Measurements from ENCODE around the gene NECTIN2.

Gene NECTIN2

DNA sequence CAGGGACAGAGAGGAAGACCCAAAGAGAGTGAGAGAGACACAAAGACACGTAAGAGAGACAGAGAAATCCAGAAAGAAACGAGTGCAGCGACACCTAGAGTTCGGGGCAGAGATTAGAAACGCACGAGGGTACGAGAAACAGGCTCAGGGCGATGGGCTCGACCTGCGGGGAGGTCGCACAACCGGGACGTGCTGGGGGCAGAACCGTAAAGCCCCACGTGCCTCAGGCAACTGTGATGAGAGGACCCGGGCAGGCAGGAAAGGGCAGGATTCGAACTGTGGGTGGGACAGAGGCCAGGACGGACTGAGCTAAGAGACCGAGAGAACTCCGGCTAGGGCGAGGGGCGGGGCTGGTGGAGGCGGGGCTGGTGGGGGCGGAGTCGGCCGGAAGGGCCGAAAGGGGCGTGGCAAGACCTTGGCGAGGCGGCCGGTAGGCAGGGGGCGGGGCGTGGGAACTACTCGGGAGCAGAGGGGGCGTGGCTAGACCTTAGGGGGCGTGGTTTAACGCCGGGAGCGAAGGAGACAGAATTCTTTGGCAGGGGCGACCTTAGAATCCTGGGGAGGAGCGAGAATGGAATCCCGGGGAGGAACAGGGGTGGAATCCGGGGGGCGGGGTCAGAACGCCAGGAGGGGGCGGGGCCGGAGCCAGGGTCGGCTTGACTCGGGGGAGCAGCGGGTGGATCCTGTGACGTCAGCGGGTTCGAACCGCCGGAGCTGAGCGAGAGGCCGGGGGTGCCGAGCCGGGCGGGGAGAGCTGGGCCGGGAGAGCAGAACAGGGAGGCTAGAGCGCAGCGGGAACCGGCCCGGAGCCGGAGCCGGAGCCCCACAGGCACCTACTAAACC lies at the start of gene NECTIN2:
Gene NECTIN2, plus strand, starts transcription at position 686 of the 843 bp plus-strand sequence. CDS start 229 bp downstream, outside the sequence.
- peak; percentile 100 for DNase-seq

DNA sequence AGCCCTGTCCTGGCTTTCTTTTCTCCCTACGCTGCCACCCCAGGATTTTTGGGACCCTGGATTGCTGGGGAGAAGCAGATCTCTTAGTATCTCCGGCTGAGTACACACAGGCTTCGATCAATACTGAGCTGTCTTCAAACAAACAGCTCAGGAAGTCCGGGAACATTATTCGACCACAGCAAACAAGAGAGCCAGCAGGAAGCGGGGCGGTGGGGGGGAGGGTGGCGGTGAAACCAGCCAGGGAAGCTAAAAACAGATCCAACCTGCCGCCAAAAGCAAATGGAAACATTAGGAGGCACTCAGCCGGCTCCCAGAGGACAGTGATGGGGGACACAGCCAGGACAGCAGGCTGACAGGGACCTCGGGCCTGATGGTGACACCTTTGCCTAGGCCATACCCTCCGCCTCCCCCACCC lies 49.4 kb upstream of the NECTIN2 start:
- no peak for DNase-seq

DNA sequence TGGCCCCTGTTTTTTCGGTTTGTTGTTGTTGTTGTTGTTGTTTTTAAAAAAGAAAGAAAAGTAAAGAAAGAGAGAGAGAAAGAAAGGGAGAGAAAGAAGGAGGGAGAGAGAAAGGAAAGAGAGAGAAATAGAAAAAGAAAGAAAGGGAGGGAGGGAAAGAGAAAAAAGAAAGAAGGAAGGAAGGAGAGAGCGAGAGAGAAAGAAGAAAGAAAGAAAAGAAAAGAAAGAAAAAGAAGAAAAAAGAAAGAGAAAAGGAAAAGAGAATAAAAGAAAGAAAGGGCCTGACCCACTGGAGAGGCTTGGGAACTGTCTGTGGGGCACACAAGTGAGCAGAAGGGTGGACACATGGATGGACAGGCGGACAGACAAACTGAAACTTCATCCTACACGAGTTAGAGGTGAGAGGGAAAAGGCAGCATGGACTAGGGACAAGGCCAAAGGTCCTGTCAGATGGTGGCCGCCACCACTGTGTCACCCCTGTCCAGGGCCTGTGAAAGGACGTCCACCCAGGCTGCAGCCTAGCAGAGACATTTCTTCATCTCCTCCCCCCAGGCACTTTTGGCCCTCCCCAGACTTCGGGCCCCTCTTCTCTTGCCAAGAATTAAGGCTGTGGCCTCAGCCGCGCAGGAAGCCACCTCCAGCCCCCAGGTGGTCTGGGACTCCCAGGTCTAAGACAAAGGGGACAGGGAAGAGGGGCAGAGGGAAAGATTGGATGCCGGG lies 46.3 kb upstream of the NECTIN2 start:
- DNase-seq = no peak

DNA sequence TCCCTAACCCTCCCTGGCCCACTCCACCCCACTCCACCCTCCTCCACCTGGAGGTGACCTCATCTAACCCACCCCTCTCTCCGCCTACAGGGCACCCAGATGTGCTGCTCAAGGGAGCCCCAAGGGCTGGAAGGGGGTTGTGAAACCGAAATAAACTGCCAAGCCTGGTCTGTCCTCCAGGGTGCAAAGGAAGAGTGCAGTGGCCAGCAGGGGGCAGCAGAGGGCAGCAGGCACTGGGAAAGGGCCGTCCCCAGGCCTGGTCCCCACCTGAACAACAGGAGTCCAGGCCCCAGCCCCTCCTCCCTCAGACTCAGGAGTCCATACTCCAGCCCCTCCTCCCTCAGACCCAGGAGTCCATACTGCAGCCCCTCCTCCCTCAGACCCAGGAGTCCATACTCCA lies 45.6 kb upstream of the NECTIN2 start:
- peak; percentile 93 for DNase-seq

DNA sequence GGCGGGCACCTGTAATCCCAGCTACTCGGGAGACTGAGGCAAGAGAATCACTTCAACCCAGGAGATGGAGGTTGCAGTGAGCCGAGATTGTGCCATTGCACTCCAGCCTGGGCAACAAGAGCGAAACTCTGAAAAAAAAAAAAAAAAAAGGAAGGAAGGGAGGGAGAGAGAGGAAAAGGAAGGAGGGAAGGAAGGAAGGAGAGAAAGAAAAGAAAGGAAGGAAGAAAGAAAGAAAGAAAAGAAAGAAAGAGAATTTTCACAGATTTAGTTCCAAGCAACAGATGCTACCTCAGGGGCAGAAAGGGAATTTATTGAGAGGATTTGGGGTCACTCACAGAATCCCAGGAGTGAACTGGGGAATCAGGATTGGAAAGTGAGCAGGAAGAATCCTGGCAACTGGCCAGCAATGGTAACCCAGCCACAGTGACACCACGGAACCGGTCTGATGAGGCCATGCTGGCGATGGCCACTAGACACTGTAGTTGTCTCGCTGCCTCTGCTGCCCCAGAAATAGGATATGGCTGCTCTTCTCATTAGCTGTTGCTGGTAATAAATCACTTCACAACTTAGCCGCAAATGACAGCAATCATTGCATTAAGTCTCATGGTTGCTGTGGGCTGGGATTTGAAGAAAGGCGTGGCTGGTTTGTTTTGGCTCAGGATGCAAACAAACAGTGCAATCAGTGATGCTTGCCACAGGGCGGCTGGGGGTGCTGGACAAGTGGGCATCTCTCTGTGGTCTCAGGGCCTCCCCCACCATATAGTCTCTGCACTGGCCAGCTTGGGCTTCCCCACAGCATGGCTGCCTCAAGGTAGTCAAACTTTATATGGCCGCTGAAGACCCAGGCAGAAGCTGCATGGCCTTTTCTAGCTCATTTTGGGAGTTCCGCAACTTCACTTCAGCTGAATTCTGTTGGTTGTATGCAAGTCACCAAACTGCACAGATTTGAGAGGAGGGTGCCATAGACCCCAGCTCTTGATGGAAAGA lies 42.4 kb upstream of the NECTIN2 start:
- no peak for DNase-seq

DNA sequence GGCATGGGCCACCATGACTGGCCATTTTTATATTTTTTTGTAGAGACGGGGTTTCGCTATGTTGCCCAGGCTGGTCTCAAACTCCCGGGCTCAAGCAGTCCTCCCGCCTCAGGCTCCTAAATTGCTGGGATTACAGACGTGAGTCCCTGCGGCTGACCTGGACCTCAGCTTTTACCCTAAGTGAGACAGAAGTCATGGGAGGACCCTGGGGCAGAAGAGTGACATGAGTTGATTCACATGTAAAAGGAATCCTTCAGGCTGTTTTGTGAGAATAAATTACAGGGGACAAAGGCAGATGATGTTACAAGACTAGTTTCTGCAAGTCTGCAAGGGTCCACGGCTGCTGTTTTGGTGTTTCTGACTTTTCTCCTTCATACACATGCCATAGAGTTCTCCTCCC lies 39.8 kb upstream of the NECTIN2 start:
- DNase-seq = peak; percentile 13

DNA sequence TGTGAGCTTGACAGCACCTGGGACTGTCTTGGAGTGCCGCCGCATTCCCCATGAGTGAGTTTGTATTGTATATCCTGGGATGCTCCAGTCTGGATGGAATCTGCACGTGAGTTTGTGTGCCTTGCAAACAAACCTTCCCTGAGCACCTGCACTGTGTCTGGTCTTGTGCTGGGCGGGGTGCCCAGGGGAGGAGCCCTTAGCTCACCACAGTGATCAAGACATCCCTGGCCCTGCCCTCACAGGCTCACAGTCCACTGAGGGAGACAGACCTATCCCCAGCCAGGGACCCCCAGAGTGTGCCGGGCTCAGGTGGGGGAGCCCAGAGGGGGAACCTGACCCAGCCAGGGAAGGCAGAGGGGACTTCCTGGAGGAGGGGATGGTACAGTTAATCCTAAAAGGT lies 38.9 kb upstream of the NECTIN2 start:
- DNase-seq = no peak

DNA sequence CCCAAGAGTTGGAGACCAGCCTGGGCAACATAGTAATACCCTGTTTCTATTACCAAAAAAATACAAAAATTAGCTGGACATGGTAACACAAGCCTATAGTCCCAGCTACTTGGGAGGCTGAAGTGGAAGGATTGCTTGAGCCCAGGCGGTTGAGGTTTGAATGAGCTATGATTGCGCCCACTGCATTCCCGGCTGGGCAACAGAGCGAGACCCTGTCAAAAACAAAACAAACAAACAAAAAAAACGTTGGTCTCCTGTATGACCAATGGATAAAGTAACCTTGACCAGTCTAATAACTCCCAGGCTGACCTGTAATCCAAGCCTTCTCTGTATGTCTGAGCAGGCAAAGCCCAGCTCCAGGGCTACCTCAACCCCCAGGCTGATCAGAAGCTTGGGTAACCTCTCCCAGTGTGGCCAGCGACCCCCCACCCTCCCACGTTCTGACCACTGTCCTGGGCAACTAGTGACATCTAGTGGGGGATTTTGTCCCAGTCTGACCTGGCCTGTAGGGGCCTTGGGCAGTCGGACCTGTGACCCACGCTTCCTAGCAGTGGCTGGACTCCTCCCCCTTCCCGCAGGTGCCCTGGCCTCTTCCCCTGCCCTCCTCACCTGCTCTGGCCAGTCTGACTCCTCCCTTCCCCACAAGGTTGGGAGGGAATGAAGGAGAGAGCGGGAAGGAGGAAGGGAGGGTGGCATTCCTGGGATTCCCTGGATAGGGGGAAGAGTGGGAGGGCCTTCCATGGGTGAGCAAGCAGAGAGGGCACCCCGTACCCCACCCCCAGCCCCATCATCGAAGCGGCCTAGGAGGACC lies 38.2 kb upstream of the NECTIN2 start:
- DNase-seq = peak; percentile 80

DNA sequence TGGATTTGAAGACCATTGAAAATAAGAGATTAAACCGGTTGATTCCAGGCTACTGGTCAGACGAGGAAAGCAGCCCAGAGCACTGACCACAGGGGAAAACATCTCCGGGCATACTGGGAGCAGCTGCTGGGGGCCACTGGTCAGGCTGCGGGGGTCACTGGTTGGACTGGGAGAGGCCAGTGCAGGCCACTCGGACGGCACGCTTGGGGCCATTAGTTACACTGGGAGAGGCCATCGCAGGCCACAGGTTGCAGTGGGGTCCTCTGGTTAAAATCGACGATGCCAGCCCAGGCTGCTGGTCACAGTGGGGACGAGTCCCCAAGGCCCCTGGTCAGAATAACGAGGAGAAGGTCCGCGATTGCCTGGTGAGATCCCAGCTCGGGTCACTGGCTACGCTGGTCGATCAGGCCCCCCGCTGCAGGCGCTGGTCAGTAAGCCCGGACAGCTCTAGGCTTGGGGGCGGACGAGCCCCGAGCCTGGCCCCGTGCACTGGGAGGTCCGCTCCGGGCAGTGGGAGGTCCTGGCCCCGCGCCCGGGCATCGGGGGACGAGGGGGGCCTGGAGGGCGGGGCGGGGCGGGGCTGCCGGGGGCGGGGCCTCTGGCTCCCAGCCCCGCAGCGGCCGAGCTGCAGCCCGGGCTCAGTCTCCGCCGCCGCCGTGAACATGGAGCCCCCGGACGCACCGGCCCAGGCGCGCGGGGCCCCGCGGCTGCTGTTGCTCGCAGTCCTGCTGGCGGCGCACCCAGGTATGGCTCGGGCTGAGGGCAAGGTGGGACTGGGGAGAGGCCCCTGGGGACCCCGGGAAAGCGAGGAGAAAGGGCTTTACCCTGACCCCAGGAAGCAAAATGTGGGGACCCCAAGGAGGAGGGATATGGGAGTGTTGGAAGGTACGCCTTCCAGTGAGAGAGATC lies 37.4 kb upstream of the NECTIN2 start, which contains the start of gene BCAM:
Gene BCAM, plus strand, starts transcription at position 641 of the 909 bp plus-strand sequence. Its CDS starts 22 bp downstream, at position 663.
- DNase-seq = peak; percentile 37

DNA sequence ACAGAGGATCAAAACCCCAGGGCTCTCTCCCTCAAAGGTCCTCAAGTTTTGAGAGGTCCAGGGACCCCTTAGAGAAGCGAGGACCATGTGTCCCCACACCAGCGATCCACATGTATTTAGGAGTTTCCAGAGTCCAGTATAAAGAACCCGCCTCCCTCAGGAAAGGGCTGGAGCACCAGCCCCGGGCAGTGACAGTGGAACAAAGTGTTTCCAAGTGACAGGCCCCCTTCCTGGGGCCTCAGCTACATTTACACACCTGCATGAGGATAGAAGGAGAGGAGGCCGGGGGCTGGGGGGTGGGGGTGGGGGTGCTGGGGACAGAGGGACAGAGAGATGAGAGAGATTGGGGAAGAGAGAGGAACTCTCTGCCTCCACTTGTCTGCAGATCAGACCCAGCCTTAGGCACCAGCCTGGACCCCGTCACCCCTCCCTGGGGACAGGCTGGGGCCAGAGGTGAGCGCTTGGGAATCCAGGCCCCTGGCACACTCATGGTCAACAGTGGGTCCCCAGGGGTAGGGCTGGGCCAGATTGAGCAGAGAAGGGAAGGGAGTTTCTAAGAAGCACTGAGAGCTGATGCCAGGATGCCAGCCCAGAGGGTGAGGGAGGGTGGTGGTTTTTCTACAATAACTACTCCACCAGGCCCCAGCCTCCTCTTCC lies 36.4 kb upstream of the NECTIN2 start:
- DNase-seq = no peak

DNA sequence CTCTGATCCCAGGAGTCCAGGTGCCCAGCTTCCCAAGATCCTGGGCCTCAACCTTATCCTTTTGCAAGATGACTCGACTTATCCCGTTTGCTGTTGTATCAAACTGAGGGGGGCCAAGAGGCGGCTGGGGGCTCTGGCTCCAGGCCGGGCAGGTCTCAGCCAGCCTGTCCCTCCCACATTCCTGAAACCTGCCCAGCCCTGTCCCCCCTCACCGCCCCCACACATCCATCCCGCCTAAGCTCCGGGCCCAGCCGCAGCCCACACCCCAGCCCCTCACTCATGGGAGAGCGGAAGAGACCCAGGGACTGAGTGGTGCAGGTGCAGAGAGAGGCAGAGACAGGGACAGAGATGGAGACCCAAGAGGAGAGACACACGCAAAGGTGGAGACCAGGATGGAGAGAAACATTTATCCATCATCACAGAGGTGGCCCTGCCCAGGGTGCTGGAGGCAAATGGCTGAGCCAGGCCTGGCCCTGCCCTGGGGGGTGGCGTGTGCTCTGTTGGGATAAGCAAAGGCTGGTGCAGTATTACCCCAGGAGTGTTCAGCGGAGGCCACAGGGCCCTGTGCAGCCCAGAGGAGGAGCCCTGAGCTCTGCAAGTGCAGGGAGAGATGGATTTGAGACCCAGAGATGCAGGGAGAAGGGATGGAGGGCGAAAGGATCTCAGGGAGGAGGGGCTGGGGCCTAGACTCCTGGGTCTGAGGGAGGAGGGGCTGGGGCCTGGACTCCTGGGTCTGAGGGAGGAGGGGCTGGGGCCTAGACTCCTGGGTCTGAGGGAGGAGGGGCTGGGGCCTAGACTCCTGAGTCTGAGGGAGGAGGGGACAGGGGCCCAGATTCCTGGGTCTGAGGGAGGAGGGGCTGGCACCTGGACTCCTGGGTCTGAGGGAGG lies 35.6 kb upstream of the NECTIN2 start:
- no peak for DNase-seq

DNA sequence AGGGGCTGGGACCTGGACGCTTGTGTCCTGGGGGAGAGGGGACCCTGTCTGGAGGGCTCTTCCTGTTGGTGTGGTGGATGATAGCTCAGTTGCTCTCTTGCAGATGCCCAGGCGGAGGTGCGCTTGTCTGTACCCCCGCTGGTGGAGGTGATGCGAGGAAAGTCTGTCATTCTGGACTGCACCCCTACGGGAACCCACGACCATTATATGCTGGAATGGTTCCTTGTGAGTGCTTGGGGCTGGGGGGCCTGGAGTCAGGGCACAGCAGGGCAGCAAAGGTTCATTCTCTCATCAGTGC lies 35.0 kb upstream of the NECTIN2 start:
- DNase-seq = no peak

DNA sequence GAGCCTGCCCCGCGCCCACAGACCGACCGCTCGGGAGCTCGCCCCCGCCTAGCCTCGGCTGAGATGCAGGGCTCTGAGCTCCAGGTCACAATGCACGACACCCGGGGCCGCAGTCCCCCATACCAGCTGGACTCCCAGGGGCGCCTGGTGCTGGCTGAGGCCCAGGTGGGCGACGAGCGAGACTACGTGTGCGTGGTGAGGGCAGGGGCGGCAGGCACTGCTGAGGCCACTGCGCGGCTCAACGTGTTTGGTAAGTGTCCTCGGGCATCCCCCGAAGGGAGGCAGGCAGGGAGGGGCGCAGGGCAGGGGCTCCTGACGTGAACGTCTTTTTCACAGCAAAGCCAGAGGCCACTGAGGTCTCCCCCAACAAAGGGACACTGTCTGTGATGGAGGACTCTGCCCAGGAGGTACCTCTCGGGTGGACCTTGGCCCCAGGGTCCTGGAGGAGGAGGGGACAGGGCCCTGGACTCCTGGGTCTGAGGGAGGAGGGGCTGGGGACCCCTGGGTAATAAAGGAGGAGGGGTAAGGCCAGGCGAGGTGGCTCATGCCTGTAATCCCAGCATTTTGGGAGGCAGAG lies 33.9 kb upstream of the NECTIN2 start:
- DNase-seq = no peak

DNA sequence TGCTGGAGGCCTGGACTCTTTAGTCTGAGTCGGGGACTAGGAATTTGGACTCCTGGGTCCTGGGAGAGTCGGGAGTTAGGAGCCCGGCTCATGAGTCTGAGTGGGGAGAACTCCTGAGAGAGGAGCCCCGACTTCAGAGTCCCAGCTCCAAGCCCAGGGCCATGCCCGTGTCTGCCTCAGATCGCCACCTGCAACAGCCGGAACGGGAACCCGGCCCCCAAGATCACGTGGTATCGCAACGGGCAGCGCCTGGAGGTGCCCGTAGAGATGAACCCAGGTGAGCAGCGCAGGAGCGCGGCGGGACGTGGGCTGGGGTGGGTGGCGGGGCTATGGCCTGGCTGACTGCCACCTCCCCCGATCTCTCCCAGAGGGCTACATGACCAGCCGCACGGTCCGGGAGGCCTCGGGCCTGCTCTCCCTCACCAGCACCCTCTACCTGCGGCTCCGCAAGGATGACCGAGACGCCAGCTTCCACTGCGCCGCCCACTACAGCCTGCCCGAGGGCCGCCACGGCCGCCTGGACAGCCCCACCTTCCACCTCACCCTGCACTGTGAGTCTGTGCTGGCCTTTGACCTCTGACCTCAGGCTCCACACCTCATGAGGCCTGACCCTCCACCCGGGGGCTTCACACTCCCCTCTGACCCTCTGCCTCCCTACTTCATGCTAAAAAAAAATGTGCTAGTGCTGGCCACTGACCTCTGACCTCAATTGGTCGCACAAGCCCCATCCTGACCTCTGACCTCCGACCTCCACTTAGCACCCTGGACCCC lies 32.8 kb upstream of the NECTIN2 start:
- DNase-seq = no peak

DNA sequence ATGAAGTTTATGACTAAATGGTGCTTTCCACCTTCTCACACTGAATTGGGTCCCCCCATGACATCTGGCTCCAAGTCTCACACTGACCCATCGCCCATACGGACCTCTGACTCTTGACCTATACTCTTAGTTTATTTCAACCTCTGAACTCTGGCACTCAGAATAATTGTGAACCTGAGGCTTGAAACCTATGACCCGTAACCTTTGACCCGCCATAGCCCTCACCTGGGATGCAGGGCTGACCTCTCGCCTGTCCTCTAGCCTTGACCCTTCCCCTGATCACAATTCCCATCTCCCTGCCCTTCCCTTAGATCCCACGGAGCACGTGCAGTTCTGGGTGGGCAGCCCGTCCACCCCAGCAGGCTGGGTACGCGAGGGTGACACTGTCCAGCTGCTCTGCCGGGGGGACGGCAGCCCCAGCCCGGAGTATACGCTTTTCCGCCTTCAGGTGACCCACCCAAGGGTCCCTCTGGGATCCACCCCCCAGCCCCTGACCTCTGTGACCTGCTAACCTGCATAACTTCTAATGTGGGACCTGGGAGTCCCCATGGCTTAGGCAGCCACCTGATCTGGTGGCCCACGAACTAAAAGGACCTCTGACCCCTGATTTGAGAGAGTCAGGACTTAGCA lies 32.1 kb upstream of the NECTIN2 start:
- no peak for DNase-seq

DNA sequence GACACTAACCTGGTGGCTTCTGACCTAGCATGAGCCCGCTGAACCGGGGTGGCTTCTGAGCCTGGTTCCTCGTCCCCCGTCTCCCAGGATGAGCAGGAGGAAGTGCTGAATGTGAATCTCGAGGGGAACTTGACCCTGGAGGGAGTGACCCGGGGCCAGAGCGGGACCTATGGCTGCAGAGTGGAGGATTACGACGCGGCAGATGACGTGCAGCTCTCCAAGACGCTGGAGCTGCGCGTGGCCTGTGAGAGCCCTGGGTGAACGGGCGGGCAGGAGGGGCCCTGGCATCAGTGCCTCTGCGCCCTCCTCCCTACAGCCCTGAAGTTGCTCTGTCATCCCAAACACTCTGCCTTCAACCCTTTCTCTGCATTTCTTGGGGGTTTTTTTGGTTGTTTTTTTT lies 31.6 kb upstream of the NECTIN2 start:
- no peak for DNase-seq

DNA sequence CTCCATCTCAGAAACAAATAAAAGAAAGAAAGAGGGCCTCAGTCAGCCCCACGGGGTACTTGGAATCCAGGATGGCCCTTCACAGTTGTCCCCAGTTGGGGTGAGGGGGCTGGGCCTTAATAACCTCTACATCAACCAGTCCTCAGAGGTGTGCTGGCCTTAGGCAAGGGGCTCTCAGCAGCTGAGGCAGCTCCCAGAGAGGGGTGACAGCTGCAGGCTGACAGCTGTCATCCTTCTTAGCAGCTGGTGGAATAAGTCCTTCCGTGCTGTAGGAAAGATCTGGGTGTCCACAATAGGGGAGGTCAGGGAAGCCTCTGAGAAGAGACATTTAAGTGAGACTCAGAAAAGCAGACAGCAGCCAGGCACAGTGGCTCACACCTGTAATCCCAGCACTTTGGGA lies 29.8 kb upstream of the NECTIN2 start:
- DNase-seq = no peak
